Measurements from ENCODE around the gene F8.

Gene F8

DNA sequence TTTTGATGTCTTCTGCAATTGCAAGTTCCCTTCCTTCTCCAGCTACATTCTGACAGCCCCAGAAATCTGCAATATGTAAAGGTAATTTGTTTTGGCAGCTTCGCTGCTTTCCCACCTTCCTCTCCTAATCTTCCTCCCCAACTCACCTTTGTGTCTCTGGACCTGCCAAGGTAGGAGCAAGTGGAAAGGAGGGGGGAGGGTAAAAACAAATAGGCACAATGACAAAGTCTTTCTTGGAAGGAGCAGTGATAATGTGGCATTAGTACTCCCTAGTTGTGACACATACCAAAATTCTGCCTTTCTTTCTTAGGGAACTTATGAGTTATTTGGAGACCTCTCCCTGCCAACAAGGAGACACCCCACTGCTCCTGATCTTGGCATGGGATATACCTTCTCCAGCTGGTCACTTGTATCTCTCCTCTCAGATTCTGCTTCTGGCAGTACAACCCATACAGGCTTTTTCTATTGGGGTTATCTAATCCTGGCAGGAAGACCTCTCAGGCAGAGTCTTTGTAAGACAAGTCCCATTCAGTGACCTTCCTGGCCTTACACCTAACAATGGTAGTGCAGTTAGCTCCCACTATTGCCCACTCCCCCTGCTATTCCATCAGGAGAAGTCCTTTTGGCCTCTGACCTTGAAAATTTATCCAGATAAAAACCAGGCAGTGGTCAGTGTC, 24.2 kb downstream of the F8 start:
- no peak for TF ChIP-seq EGR1 (IDR thresholded peaks at IDR 0.05)
- no peak for TF ChIP-seq CEBPB (IDR thresholded peaks at IDR 0.05)
- TF ChIP-seq NFIC (IDR thresholded peaks at IDR 0.05) = no peak
- TF ChIP-seq RAD21 (IDR thresholded peaks at IDR 0.05; ENCODE audit: low read depth) = no peak
- TF ChIP-seq TEAD4 (IDR thresholded peaks at IDR 0.05) = no peak
- no peak for TF ChIP-seq FOXM1 (IDR thresholded peaks at IDR 0.05; ENCODE audit: borderline replicate concordance, low read depth)
- no peak for TF ChIP-seq CREB1 (IDR thresholded peaks at IDR 0.05; ENCODE audit: low read depth)
- TF ChIP-seq, protein P1, sequence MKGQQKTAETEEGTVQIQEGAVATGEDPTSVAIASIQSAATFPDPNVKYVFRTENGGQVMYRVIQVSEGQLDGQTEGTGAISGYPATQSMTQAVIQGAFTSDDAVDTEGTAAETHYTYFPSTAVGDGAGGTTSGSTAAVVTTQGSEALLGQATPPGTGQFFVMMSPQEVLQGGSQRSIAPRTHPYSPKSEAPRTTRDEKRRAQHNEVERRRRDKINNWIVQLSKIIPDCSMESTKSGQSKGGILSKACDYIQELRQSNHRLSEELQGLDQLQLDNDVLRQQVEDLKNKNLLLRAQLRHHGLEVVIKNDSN (IDR thresholded peaks at IDR 0.05) = no peak
- TF ChIP-seq, protein P2, sequence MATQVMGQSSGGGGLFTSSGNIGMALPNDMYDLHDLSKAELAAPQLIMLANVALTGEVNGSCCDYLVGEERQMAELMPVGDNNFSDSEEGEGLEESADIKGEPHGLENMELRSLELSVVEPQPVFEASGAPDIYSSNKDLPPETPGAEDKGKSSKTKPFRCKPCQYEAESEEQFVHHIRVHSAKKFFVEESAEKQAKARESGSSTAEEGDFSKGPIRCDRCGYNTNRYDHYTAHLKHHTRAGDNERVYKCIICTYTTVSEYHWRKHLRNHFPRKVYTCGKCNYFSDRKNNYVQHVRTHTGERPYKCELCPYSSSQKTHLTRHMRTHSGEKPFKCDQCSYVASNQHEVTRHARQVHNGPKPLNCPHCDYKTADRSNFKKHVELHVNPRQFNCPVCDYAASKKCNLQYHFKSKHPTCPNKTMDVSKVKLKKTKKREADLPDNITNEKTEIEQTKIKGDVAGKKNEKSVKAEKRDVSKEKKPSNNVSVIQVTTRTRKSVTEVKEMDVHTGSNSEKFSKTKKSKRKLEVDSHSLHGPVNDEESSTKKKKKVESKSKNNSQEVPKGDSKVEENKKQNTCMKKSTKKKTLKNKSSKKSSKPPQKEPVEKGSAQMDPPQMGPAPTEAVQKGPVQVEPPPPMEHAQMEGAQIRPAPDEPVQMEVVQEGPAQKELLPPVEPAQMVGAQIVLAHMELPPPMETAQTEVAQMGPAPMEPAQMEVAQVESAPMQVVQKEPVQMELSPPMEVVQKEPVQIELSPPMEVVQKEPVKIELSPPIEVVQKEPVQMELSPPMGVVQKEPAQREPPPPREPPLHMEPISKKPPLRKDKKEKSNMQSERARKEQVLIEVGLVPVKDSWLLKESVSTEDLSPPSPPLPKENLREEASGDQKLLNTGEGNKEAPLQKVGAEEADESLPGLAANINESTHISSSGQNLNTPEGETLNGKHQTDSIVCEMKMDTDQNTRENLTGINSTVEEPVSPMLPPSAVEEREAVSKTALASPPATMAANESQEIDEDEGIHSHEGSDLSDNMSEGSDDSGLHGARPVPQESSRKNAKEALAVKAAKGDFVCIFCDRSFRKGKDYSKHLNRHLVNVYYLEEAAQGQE (IDR thresholded peaks at IDR 0.05; ENCODE audit: low read depth) = no peak

DNA sequence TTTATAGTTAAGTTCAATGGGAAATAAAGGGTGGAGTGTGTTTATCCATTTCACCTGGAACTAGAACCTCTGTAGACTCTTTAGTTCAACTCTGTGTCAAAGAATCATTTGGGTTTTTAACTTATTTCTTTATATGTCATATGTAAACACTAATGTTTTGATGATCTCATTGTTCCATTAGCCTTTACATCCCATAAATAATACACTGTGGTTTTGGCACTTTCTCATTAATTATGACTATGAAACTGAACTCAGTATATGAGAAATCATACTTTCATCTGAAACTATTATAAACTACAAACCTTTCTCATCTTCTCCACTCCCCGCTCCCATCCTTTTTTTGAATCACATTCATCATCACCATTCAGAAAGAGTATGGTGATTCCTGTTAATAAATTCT, 31.0 kb downstream of the F8 start:
- TF ChIP-seq FOXM1 (IDR thresholded peaks at IDR 0.05; ENCODE audit: borderline replicate concordance, low read depth) (no peak), RAD21 (IDR thresholded peaks at IDR 0.05; ENCODE audit: low read depth) (no peak), TAF1 (IDR thresholded peaks at IDR 0.05; ENCODE audit: low read depth) (no peak), CREB1 (IDR thresholded peaks at IDR 0.05; ENCODE audit: low read depth) (no peak)
- TF ChIP-seq, protein P1 (IDR thresholded peaks at IDR 0.05) = no peak

DNA sequence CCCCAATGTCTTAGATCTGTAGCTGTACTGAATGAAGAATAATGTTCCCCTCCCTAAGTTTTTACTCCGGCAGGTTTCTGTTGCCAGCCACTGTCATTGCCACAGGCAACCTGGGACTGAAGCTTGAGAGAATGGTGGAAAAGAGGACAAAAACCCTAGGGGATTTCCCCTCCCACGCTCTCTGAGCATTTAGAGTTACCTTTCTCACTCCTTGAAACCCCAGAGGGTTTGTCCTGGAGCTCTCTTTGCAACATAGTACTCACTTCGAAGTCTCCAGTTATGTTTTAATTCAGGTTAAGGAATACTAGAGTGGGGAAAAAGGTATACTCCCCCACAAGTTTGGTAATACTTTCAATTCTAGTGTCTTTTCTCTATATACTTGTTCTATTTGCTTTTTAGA, 31.5 kb downstream of the F8 start:
- no peak for TF ChIP-seq ZBTB7A (IDR thresholded peaks at IDR 0.05; ENCODE audit: low read depth)
- TF ChIP-seq EGR1 (IDR thresholded peaks at IDR 0.05) = no peak
- no peak for TF ChIP-seq YY1 (IDR thresholded peaks at IDR 0.05; ENCODE audit: low read depth)
- no peak for TF ChIP-seq NFIC (IDR thresholded peaks at IDR 0.05)
- TF ChIP-seq EP300 (IDR thresholded peaks at IDR 0.05; ENCODE audit: borderline replicate concordance) = no peak
- TF ChIP-seq, protein P2 (IDR thresholded peaks at IDR 0.05; ENCODE audit: low read depth) = no peak
- no peak for TF ChIP-seq CREB1 (IDR thresholded peaks at IDR 0.05; ENCODE audit: low read depth)
- TF ChIP-seq, protein P3, sequence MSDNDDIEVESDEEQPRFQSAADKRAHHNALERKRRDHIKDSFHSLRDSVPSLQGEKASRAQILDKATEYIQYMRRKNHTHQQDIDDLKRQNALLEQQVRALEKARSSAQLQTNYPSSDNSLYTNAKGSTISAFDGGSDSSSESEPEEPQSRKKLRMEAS (IDR thresholded peaks at IDR 0.05) = no peak
- no peak for TF ChIP-seq CEBPB (IDR thresholded peaks at IDR 0.05)
- no peak for TF ChIP-seq TAF1 (IDR thresholded peaks at IDR 0.05; ENCODE audit: low read depth)
- TF ChIP-seq TCF12 (IDR thresholded peaks at IDR 0.05; ENCODE audit: low read depth) = no peak
- no peak for TF ChIP-seq FOXM1 (IDR thresholded peaks at IDR 0.05; ENCODE audit: borderline replicate concordance, low read depth)

DNA sequence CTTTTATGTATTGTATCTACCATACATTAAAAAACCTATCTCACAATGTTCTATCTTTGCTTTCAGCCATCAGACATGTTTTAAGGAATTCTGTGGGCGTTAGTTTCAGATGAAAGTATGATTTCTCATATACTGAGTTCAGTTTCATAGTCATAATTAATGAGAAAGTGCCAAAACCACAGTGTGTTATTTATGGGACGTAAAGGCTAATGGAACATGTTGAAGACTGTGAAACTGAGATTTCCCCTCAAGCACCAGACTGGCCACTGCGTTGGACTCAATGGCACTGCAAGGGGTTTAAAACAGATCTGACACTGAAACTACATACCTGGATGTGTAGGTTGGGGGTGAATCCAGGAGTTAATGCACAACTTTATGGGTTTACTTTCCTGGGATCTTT, 32.0 kb downstream of the F8 start:
- TF ChIP-seq FOXM1 (IDR thresholded peaks at IDR 0.05; ENCODE audit: borderline replicate concordance, low read depth) (no peak), RAD21 (IDR thresholded peaks at IDR 0.05; ENCODE audit: low read depth) (no peak), NFIC (IDR thresholded peaks at IDR 0.05) (no peak), CREB1 (IDR thresholded peaks at IDR 0.05; ENCODE audit: low read depth) (no peak), EGR1 (IDR thresholded peaks at IDR 0.05) (no peak), TCF12 (IDR thresholded peaks at IDR 0.05; ENCODE audit: low read depth) (no peak), YY1 (IDR thresholded peaks at IDR 0.05; ENCODE audit: low read depth) (no peak), CEBPB (IDR thresholded peaks at IDR 0.05) (no peak)
- TF ChIP-seq, protein P2 (IDR thresholded peaks at IDR 0.05; ENCODE audit: low read depth) = no peak

DNA sequence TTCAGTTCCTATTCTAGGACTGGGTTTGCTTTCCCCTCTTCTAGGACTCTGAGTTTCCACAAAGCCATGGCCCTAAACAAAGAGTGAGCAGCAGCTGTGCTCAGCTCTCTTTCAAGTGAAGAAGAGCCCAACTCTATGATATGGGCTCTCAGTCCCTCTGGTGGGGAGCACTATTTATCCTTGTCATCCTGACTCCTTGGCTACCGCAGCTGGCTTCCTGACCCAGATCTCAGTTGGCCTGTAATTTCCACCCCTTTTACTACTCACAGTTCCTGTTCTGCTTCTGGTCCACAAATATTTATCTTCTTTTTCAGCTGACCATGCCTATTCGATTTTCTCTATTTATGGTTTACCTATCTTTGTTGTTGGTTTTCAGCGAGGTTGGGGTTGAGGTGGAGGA, 33.8 kb downstream of the F8 start:
- no peak for TF ChIP-seq CREB1 (IDR thresholded peaks at IDR 0.05; ENCODE audit: low read depth)
- TF ChIP-seq, protein P2 (IDR thresholded peaks at IDR 0.05; ENCODE audit: low read depth) = no peak
- no peak for TF ChIP-seq RAD21 (IDR thresholded peaks at IDR 0.05; ENCODE audit: low read depth)
- no peak for TF ChIP-seq CEBPB (IDR thresholded peaks at IDR 0.05)
- TF ChIP-seq EP300 (IDR thresholded peaks at IDR 0.05; ENCODE audit: borderline replicate concordance) = no peak
- TF ChIP-seq EGR1 (IDR thresholded peaks at IDR 0.05) = no peak
- TF ChIP-seq FOXM1 (IDR thresholded peaks at IDR 0.05; ENCODE audit: borderline replicate concordance, low read depth) = no peak
- TF ChIP-seq, protein P3 (IDR thresholded peaks at IDR 0.05) = no peak
- TF ChIP-seq TEAD4 (IDR thresholded peaks at IDR 0.05) = no peak
- no peak for TF ChIP-seq NFIC (IDR thresholded peaks at IDR 0.05)
- TF ChIP-seq, protein P1 (IDR thresholded peaks at IDR 0.05) = no peak
- no peak for TF ChIP-seq TCF12 (IDR thresholded peaks at IDR 0.05; ENCODE audit: low read depth)
- no peak for TF ChIP-seq YY1 (IDR thresholded peaks at IDR 0.05; ENCODE audit: low read depth)
- no peak for TF ChIP-seq ZBTB7A (IDR thresholded peaks at IDR 0.05; ENCODE audit: low read depth)
